Measurements from ENCODE around the gene CC2D1B. TPM values are rescaled to one million over a fixed set of nuclear protein-coding genes. Genes with fewer than 3 reads are reported as not detected.
A peak's percentile ranks its signal among the peaks of the same experiment; 100 is the strongest.

The CC2D1B gene
- total RNA-seq, 1 donor from 2014 or later = 55.4 TPM

GRCh38 chr1:52403566-52404115, 37.6 kb upstream of the CC2D1B start:
- no peak for TF ChIP-seq CTCF (IDR thresholded peaks at IDR 0.05; ENCODE audit: insufficient read depth, low read length, poor library complexity, severe bottlenecking)
- peak; percentile 37 for DNase-seq (ENCODE audit: low read depth)

GRCh38 chr1:52402860-52403240, 36.8 kb upstream of the CC2D1B start:
- Histone ChIP-seq H3K36me3 (ENCODE audit: control insufficient read depth, insufficient read depth, low read length) (no peaks in the 10 kb centered on the region), H3K27me3 (ENCODE audit: control insufficient read depth, insufficient read depth, low read length) (no peaks in the 10 kb centered on the region), H3K4me3 (ENCODE audit: low read depth, low read length) (peak overlapping the region; percentile 8)
- DNase-seq (ENCODE audit: low read depth) = peak; percentile 19
- no peak for TF ChIP-seq CTCF (IDR thresholded peaks at IDR 0.05; ENCODE audit: insufficient read depth, low read length, poor library complexity, severe bottlenecking)

More at GRCh38 chr1:52403566-52404115, 37.6 kb upstream of the CC2D1B start:
- Histone ChIP-seq H3K36me3 (ENCODE audit: control insufficient read depth, insufficient read depth, low read length) (no peaks in the 10 kb centered on the region), H3K4me3 (ENCODE audit: low read depth, low read length) (peak overlapping the region; percentile 76), H3K27me3 (ENCODE audit: control insufficient read depth, insufficient read depth, low read length) (no peaks in the 10 kb centered on the region)

- no peak for TF ChIP-seq CTCF (IDR thresholded peaks at IDR 0.05; ENCODE audit: insufficient read depth, low read length, poor library complexity, severe bottlenecking)
- DNase-seq (ENCODE audit: low read depth) = no peak
- Histone ChIP-seq H3K27me3 (ENCODE audit: control insufficient read depth, insufficient read depth, low read length) (no peaks in the 10 kb centered on the region), H3K4me3 (ENCODE audit: low read depth, low read length) (no peak overlapping the region), H3K36me3 (ENCODE audit: control insufficient read depth, insufficient read depth, low read length) (no peaks in the 10 kb centered on the region)
Measured at GRCh38 chr1:52400131-52400530, 34.1 kb upstream of the CC2D1B start.

GRCh38 chr1:52399629-52400028, 33.6 kb upstream of the CC2D1B start:
- DNase-seq (ENCODE audit: low read depth) = no peak
- Histone ChIP-seq H3K4me3 (ENCODE audit: low read depth, low read length) (no peak overlapping the region), H3K27me3 (ENCODE audit: control insufficient read depth, insufficient read depth, low read length) (no peaks in the 10 kb centered on the region), H3K36me3 (ENCODE audit: control insufficient read depth, insufficient read depth, low read length) (no peaks in the 10 kb centered on the region)
- no peak for TF ChIP-seq CTCF (IDR thresholded peaks at IDR 0.05; ENCODE audit: insufficient read depth, low read length, poor library complexity, severe bottlenecking)

- Histone ChIP-seq H3K4me3 (ENCODE audit: low read depth, low read length) (no peak overlapping the region), H3K27me3 (ENCODE audit: control insufficient read depth, insufficient read depth, low read length) (no peaks in the 10 kb centered on the region), H3K36me3 (ENCODE audit: control insufficient read depth, insufficient read depth, low read length) (no peaks in the 10 kb centered on the region)
- TF ChIP-seq CTCF (IDR thresholded peaks at IDR 0.05; ENCODE audit: insufficient read depth, low read length, poor library complexity, severe bottlenecking) = no peak
- DNase-seq (ENCODE audit: low read depth) = no peak
Measured at GRCh38 chr1:52393174-52393573, 27.2 kb upstream of the CC2D1B start.

GRCh38 chr1:52386458-52386857, 20.5 kb upstream of the CC2D1B start:
- H3K4me3 ChIP-seq (ENCODE audit: low read depth, low read length) = no peak overlapping the region
- H3K36me3 ChIP-seq (ENCODE audit: control insufficient read depth, insufficient read depth, low read length) = peaks cover 3% of the 10 kb centered on the region
- H3K27me3 ChIP-seq (ENCODE audit: control insufficient read depth, insufficient read depth, low read length) = no peaks in the 10 kb centered on the region
- DNase-seq (ENCODE audit: low read depth) = no peak
- no peak for TF ChIP-seq CTCF (IDR thresholded peaks at IDR 0.05; ENCODE audit: insufficient read depth, low read length, poor library complexity, severe bottlenecking)

All from kidney epithelial cell (primary cell).